Left colon (tissue), 2 donors: ENCODE measurements around the gene WDR41. TPM values are rescaled to one million over a fixed set of nuclear protein-coding genes. Genes with fewer than 3 reads are reported as not detected.
"Not testable (repeated sequence)": the region's sequence is repeated elsewhere in the genome, so short reads cannot be mapped to it uniquely, and the experiment has no call there.

Experiments
- ATAC-seq: fragments of 200-7000 bp; cut with Tn5 transposase; one replicate; pipeline ENCODE4 v1.9.1; 2020; ENCODE audit warnings: mild to moderate bottlenecking, moderate library complexity
- DNase-seq, 2 donors: peaks; one replicate each; pipeline ENCODE4 v3.0.0-alpha.2; 2020
- intact Hi-C, 2 donors: fragments of 100-400 bp; cut with DNase I in 1 of 2; cut with micrococcal nuclease in 1 of 2; formaldehyde crosslinking; loops; one replicate each; pipeline versions ENCODE4 v1.11.2 to v1.14.0; 2022; cut with DNase I, micrococcal nuclease
- total RNA-seq, 2 donors: library from RNA; stranded (reverse); fragmentation: NEBNext Ultra II Directional; extraction: Animal tissue kit (Norgen Biotek cat#: 25700); gene quantifications; one replicate each; pipeline ENCODE4 v1.2.1, GENCODE V29; 2021
- donor health status: DM: no; HTN: no; CAD: no.
- donor health status: DM: yes; HTN: yes; CAD: no.

Gene WDR41
- total RNA-seq, 2 donors from 2014 or later: 18.3 to 28.7 TPM

- ATAC-seq (peak; percentile 84), DNase-seq (no peak)
- intact Hi-C loops: no loop called here
Measured at GRCh38 chr5:77419644-77420582, 72.2 kb downstream of the WDR41 start.

DNA sequence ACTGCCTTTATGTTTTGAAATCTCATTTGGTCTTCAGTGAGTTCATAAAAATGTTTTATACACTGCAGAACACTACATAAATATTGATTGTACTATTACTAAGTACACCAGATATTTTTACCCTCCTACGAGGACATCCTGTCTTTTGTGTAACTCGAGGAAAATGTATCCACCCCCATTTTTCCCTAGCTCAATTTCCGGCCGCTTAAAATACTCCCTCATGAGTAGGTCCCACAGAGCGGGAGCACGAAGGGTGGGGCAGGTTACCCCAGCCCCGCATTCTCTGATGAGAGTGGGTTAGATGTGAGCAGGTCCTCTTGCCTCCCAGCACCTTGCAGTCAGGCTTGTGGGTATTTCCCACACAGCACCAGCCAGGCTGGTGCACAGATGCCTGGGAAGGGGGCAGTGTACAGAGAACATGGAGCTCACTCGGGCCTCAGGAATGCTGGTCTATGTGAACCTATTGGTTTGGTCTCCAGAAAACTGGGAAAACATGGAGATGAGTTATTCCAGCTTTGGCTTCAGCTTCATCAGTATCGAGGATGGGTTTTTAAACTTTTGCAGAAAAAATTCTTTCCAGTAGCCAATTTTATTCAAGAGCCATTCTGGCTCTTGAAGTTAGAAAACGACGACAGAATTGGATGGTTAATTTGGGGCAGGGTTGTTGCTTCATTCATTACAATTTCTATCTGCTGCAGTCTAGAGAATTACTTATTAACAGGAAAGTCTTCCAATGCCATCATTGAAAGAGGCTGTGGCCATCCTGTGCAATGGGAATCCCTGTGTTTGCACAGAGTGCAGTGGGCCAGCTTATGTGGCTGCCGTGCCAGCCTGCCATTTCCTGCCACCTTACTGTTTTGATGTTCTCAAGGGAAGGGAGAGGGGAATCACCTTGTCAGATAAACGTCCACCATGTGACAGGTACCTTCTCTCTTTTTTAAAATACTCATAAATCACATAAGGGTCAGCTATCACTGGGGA, 73.2 kb downstream of the WDR41 start:
- intact Hi-C loops: no loop called here
- DNase-seq (no peak), ATAC-seq (peak; percentile 23)

DNA sequence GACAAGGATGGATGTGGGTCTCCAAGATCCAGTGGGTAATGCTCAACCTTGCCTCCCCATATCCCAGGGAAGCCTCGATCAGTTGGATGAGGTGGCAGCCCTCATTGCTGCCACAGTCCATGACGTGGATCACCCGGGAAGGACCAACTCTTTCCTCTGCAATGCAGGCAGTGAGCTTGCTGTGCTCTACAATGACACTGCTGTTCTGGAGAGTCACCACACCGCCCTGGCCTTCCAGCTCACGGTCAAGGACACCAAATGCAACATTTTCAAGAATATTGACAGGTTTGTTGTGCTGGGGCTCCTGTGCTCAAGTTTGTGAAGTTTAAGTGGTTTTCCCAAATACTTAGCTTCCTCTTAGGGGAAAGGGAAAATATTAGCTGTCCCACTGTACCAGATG, 74.0 kb downstream of the WDR41 start:
- ATAC-seq (no peak), DNase-seq (no peak)
- intact Hi-C loops: no loop called here

DNA sequence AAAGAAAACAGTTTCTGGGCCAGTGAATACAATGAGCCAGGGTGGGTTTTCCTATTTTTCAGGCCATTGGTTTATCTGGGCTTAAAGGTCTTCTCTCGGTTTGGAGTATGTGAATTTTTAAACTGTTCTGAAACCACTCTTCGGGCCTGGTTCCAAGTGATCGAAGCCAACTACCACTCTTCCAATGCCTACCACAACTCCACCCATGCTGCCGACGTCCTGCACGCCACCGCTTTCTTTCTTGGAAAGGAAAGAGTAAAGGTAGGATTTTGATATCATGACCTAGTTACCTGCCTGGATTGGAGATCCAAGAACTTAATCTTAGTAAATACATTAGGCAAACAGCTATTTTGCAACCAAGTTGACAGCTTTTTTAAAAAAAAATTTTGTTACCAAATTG, 79.1 kb downstream of the WDR41 start:
- DNase-seq: no peak
- ATAC-seq: no peak
- intact Hi-C loops: no loop called here

DNA sequence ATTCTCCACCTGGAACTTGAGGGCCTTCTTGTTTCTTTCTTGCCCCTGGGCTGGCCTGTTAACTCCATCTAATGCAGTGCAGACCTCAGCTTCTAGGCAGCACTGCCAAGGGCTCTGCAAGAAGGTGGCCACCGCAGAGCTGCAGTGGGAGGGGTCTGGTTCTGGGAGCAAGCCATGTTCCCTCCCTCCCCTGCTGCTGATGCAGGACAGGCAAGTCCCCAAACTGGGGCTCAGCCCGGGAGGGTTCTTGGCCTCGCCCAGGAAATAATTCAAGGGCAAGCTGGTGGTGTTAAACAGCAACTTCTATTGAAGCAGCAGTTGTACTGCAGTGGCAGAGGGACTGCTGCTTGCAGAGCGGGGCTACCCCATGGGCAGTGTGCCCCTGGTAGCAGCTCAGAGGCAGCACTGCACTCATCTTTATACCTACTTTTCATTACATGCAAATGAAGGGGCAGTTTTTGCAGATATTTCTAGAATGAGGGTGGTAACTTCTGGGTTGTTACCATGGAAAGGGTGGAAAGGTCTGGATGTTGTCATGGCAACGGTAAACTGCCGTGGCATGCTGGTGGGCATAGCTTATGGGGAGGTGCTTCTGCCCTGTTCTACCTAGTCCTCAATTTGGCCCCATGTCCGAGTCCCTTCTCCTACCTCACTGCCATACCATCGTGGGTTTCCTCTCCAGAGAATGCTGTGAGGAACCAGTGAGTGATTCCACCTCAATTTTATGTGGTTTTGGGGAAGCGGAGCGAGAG, 82.1 kb downstream of the WDR41 start:
- ATAC-seq: no peak
- intact Hi-C loops: no loop called here
- no peak for DNase-seq

- intact Hi-C loops: no loop called here
- DNase-seq: no peak
- ATAC-seq: no peak
Measured at GRCh38 chr5:77407152-77407551, 85.0 kb downstream of the WDR41 start.

DNA sequence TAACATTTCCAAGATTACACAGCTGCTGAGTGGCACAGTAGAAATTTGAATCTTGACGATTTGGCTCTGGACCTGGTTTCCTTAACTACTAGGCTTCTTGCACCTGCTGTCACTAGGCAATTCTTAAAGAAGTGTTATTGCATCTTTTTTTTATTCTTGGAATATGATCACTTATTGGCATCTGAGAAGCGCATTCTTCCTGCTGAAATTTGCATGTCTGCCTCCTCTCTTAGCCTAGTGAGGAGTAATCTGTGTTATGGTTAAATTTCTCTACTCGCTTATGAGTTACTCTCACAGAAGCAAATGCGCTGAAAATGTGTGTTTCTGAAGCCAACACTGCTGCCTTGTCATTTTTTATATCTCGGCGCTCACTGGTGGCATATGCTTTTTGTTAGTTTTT, 89.3 kb downstream of the WDR41 start:
- ATAC-seq (no peak), DNase-seq (no peak)
- intact Hi-C loops: no loop called here

- ATAC-seq (no peak), DNase-seq (no peak)
- intact Hi-C loops: no loop called here
Measured at GRCh38 chr5:77400645-77401044, 91.5 kb downstream of the WDR41 start.

- no peak for ATAC-seq
- DNase-seq: no peak
- intact Hi-C loops: no loop called here
Measured at GRCh38 chr5:77398896-77399295, 93.2 kb downstream of the WDR41 start.

DNA sequence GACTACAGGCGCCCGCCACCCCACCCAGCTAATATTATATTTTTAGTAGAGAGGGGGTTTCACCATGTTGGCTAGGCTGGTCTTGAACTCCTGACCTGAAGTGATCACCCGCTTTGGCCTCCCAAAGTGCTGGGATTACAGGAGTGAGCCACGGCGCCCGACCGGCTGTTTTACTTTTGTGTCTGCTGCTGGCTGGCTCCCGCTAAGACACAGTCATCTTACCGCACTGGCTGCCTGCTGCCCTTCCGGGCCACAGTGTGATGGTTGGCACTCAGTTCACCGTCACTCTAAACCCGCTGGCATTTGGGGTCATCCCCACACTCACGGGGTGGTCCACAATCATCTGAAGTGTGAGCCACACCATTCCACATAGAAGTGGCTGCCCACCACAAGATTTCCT, 93.7 kb downstream of the WDR41 start:
- DNase-seq (no peak), ATAC-seq (no peak)
- intact Hi-C loops: no loop called here

DNA sequence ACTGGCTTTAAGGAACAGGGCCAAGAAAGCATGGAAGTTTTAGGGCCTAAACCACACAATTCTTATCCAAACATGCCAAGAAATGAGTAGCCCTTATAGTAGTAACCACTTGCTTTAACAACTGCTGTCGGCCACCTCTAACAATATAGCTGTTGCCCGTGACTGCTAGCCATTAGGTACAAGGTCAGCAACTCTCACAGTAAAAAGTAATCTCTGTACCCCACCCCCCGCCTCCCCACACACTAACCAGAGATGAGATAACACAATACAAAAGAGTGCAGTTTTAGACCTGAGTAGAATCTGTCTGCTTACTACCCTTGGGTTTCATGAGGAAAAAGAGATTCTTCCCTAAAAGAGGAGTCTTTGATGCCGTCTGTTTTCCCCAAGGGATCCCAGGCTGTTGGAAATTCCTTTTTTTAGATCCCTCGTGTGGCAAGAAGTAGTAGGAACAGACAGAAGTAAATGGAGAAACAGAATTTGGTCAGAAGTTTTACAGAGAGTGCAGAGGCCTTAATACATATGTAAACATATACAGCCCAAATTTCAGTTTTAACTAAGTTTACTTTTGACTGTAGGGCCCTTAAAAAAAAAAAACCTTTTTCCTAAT, 94.3 kb downstream of the WDR41 start:
- no peak for ATAC-seq
- intact Hi-C loops: no loop called here
- DNase-seq: no peak

- DNase-seq (no peak), ATAC-seq (no peak)
- intact Hi-C loops: no loop called here
Measured at GRCh38 chr5:77396017-77396416, 96.1 kb downstream of the WDR41 start.

DNA sequence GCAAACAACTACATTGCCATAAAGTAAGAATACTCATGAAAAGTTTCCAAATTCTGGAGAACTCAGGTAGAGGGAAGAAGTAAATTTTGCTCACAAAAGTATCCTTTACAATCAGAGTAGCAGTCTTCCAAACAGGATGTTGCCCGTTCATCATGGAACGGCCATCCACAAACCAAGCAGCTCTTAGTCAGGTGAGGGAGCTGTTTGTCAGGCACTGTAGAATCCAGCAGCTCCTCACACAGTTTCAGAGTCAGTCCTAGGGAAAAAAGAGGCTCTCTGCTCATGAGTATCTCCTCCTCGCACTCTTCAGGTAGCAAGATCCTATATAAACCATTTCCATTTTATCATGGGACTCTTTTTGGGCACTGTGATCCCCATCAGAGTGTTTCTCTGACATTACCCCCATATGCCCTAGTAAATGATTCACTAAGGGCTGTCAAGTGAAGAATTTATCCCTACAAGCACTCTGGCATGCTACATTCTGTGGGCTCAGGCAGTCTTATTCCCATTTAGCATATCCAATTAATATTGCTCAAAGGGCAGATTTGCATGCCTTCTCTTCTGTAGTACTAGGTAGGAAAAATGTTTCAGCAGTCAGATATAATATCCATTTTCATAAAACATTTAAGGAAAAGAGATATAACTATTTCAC, 97.9 kb downstream of the WDR41 start:
- DNase-seq: no peak
- intact Hi-C loops: no loop called here
- ATAC-seq: peak; percentile 29

DNA sequence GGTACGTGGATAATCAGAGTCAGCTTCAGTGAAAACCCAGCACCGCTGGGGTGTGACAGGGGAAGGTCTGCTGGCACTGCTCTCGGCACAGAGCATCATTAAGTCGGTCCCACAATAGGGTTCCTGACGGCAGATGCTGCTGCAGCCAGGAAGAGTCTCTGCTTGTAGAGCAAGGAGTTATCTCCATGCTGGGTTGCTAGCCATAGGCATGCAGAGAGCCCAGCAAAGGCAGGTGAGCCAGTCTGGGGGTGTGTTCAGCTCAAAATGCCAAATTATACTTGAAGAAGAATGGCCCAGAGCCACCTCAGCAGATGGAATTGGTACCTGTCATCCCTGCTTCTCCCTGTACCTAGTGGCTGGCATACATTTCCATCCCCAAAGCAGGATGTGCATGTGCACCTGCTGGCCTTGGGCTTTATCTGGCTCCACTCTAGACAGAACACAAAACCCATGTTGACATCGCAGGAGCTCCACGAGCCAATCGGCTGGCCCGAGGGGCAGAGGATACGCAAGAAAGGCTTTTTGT, 100.8 kb downstream of the WDR41 start:
- intact Hi-C loops: no loop called here

DNA sequence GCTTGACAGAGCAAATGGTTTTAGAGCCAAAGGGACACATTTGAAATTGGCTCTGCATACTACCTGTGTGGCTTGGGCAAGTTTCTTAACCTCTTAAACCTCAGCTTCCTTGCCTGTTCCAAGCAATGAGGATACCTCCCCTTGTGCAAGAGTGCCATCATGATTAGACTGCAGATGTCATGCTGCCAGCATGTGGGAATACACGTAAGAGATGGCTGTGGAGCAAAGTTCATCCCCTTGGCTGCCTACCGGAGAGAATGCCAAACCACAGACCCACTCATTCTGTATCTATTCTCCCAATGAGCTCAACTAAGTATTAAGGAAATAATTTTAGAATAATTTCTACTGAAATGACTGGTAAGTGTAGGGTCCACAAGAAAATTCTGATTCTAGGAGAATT, 101.3 kb downstream of the WDR41 start:
- ATAC-seq (no peak), DNase-seq (no peak)
- intact Hi-C loops: no loop called here

More for the DNA sequence above, 100.8 kb downstream of the WDR41 start:
- ATAC-seq (no peak), DNase-seq (no peak)

DNA sequence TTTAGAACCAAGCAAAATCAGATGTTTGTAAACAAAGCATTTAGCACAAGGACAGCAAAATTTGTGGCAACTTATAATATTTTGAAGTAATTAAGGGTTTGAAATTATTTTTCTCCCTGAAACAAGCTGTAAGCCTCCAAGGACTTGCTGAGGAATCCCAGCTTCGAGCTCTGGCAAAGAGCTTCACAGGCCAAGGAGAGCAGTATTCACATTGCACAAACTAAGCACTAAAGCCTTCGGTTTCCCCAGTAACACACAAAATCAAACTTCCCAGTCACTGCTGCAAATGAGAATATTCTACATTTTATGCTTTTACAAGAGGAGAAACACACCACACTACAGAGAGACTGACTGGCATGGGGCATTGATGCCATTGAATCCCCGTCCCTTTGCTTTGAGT, 101.9 kb downstream of the WDR41 start:
- DNase-seq (no peak), ATAC-seq (no peak)
- intact Hi-C loops: no loop called here

DNA sequence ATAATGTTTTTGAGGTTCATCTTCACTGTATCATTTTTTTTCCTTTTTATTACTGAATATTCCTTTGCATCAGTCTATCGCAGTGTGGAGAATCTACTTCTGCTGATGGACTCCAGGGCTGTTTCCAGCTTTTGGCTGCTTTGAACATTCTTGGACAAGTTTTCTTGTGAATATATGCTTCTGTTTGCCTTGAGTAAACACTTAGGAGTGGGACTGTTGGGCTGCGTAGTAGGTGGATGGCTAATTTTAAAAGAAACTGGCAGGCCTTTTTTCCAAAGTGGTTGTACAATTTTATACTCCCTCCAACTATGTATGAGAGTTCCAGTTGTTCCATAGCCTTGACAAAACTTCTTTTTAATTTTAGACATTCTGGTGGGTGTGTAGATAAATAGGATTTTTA, 102.4 kb downstream of the WDR41 start:
- DNase-seq: no peak
- intact Hi-C loops: no loop called here
- ATAC-seq: no peak

DNA sequence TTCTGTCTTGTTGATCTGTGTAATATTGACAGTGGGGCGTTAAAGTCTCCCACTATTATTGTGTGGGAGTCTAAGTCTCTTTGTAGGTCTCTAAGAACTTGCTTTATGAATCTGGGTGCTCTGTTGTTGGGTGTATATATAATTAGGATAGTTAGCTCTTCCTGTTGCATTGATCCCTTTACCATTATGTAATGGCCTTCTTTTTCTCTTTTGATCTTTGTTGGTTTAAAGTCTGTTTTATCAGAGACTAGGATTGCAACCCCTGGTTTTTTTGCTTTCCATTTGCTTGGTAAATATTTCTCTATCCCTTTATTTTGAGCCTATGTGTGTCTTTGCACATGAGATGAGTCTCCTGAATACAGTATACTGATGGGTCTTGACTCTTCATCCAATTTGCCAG, 105.8 kb downstream of the WDR41 start:
- intact Hi-C loops, DNase-seq, ATAC-seq: not testable (repeated sequence)
